Kasumi-1 (cell line): ENCODE measurements around the gene HAO1.
A peak's percentile ranks its signal among the peaks of the same experiment; 100 is the strongest.
"Not testable (repeated sequence)": the region's sequence is repeated elsewhere in the genome, so short reads cannot be mapped to it uniquely, and the experiment has no call there.

Experiments
- DNase-seq, 2 experiments: peaks; one replicate each; lab custom pipeline; 2025; lab: John Stamatoyannopoulos, UW

HAO1 gene

GRCh38 chr20:7940341-7940740 lies at the start of gene HAO1:
Gene HAO1 (minus strand): TSS chr20:7940458. CDS start chr20:7940422, 36 bp downstream.
- no peak for DNase-seq

GRCh38 chr20:7989379-7989778 lies 49.1 kb upstream of the HAO1 start:
- no peak for DNase-seq

GRCh38 chr20:7985916-7986315 lies 45.7 kb upstream of the HAO1 start:
- no peak for DNase-seq

GRCh38 chr20:7984192-7984591 lies 43.9 kb upstream of the HAO1 start:
- DNase-seq, result no peak

- no peak for DNase-seq
Measured at GRCh38 chr20:7981374-7981773, 41.1 kb upstream of the HAO1 start.

- peak; percentile 61 to 65 for DNase-seq
Measured at GRCh38 chr20:7980332-7981046, 40.2 kb upstream of the HAO1 start.

- no peak for DNase-seq
Measured at GRCh38 chr20:7977709-7978108, 37.5 kb upstream of the HAO1 start.

- no peak for DNase-seq
Measured at GRCh38 chr20:7975851-7976414, 35.7 kb upstream of the HAO1 start.

GRCh38 chr20:7974785-7975435 lies 34.7 kb upstream of the HAO1 start:
- no peak for DNase-seq

GRCh38 chr20:7971536-7972280 lies 31.4 kb upstream of the HAO1 start:
- no peak for DNase-seq

- DNase-seq, result no peak
Measured at GRCh38 chr20:7967199-7967844, 27.1 kb upstream of the HAO1 start.

GRCh38 chr20:7966176-7966575 lies 25.9 kb upstream of the HAO1 start:
- no peak for DNase-seq

- no peak for DNase-seq
Measured at GRCh38 chr20:7959484-7959883, 19.2 kb upstream of the HAO1 start.

GRCh38 chr20:7956561-7956960 lies 16.3 kb upstream of the HAO1 start:
- DNase-seq, result not testable (repeated sequence)

- DNase-seq, result no peak
Measured at GRCh38 chr20:7950387-7950786, 10.1 kb upstream of the HAO1 start.

GRCh38 chr20:7943891-7944290 lies 3.6 kb upstream of the HAO1 start:
- DNase-seq, result no peak

GRCh38 chr20:7939663-7940062 lies 595 bp downstream of the HAO1 start:
- no peak for DNase-seq

- DNase-seq, result no peak
Measured at GRCh38 chr20:7938058-7938457, 2.2 kb downstream of the HAO1 start.

GRCh38 chr20:7937328-7937727 lies 2.9 kb downstream of the HAO1 start:
- no peak for DNase-seq

- DNase-seq, result no peak
Measured at GRCh38 chr20:7935027-7935551, 5.2 kb downstream of the HAO1 start.

- no peak for DNase-seq
Measured at GRCh38 chr20:7933346-7933745, 6.9 kb downstream of the HAO1 start.

GRCh38 chr20:7930343-7930742 lies 9.9 kb downstream of the HAO1 start:
- no peak for DNase-seq
